AG04450 (cell line): Measurements from ENCODE around the gene SEC23B. TPM values are rescaled to one million over a fixed set of nuclear protein-coding genes. Genes with fewer than 3 reads are reported as not detected.
"Not testable (repeated sequence)": the region's sequence is repeated elsewhere in the genome, so short reads cannot be mapped to it uniquely, and the experiment has no call there.

Source experiments
- CTCF ChIA-PET: fragments of 300-600, 350-600 bp; formaldehyde crosslinking; extraction: SDS; loops from one replicate; lab custom pipeline; 2022; ENCODE audit warnings: antibody characterized with exemption, inconsistent platforms; lab: Charles Lee
- POLR2A ChIA-PET: fragments of 350-600 bp; formaldehyde crosslinking; extraction: SDS; loops from one replicate; lab custom pipeline; 2021; ENCODE audit warnings: antibody characterized with exemption, inconsistent platforms; lab: Yijun Ruan, JAX
- DNase-seq: peaks from one replicate; pipeline ENCODE4 v3.0.0-alpha.2; 2011; ENCODE audit warnings: low read depth, low spot score
- H3K27ac ChIP-seq: one replicate; pipeline ENCODE4 v1.5.1; 2012; ENCODE audit warnings: low read depth, low read length, control low read depth
- H3K27me3 ChIP-seq: one replicate; pipeline ENCODE4 v1.6.0; 2012; ENCODE audit warnings: low read length; ENCODE audit not compliant: control insufficient read depth, insufficient read depth
- H3K4me3 ChIP-seq: 2 replicates; pipeline ENCODE4 v1.5.1; 2011; ENCODE audit warnings: mild to moderate bottlenecking, low read depth, low read length, control low read depth
- H3K9me3 ChIP-seq: 2 replicates; pipeline ENCODE4 v1.5.1; 2012; ENCODE audit warnings: low read length; ENCODE audit not compliant: control insufficient read depth, insufficient read depth
- polyA plus RNA-seq: library from polyadenylated mRNA; depleted of rRNA; stranded (reverse); fragments of >200 nt; gene quantifications from 2 replicates; pipeline ENCODE4 v1.2.3, GENCODE V29; 2011
- TF ChIP-seq, protein P1 (sequence below): IDR thresholded peaks from 2 replicates; pipeline ENCODE4 v1.5.1; 2011; ENCODE audit warnings: low read depth, low read length, control low read depth, inconsistent platforms

SEC23B gene
- polyA plus RNA-seq, 1 experiment = 58.2 TPM

DNA sequence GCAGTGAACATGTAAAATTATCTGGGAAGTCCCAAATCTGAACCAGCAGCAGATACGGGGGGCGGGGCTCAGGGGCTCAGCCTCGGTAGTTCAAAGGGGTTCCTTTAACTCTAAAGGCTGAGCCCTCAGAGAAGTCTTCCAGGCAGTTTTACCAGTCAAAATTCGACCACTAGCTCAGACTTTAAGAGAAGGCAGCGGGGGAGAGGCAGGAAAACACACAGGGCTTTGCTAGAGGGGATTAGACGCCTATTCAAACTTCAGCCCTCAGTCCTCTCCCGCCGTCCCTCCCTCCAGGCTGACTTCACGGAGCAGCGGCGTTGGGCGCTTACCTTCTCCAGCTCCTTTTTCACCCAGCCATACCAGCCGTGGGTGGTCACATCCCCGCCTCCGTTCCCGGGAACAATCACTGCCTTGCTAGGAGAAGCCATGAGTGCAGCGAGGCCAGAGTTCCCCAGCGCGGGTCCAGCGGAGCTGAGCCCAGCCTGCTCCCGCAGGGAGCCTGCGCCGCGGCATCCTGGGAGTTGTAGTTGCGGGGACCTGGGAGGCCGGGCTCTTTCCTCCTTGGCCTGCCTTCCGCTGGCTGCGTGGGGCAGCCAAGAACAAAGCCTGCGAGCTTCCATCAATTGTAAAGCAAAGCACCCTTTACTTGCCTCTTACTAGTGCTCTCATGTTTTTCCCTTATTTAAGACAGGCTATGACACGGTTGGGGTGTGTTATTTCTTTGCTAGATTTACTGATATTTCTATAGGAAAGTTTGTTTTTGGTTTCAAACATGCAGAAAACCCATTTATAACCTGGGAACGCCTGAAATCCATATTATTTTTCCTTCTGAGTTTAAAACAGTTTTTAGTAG lies 10.8 kb upstream of the SEC23B start, which contains the start of gene RBBP9:
Gene RBBP9, minus strand, starts transcription at position 486 of the 853 bp plus-strand sequence. Its CDS starts 58 bp downstream, at position 428.
- no peaks in the 10 kb centered on the region for H3K9me3 ChIP-seq
- TF ChIP-seq, protein P1, sequence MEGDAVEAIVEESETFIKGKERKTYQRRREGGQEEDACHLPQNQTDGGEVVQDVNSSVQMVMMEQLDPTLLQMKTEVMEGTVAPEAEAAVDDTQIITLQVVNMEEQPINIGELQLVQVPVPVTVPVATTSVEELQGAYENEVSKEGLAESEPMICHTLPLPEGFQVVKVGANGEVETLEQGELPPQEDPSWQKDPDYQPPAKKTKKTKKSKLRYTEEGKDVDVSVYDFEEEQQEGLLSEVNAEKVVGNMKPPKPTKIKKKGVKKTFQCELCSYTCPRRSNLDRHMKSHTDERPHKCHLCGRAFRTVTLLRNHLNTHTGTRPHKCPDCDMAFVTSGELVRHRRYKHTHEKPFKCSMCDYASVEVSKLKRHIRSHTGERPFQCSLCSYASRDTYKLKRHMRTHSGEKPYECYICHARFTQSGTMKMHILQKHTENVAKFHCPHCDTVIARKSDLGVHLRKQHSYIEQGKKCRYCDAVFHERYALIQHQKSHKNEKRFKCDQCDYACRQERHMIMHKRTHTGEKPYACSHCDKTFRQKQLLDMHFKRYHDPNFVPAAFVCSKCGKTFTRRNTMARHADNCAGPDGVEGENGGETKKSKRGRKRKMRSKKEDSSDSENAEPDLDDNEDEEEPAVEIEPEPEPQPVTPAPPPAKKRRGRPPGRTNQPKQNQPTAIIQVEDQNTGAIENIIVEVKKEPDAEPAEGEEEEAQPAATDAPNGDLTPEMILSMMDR = no peak
- peak within 1 kb of the TSS; percentile 93 for H3K4me3 ChIP-seq
- peak; percentile 36 for DNase-seq
- H3K27me3 ChIP-seq = no peaks in the 10 kb centered on the region
- ChIA-PET CTCF (interaction anchor here (0.6 to 1.4 kb wide), 6 partner anchors 8 to 54 kb away, joined by 3 to 5 read pairs (median 4); partner anchors contain the start of genes DZANK1 and SEC23B), POLR2A (interaction anchor here (0.5 to 2.0 kb wide), 4 partner anchors 10 to 342 kb away, joined by 4 to 21 read pairs (median 8); partner anchors contain the start of genes DZANK1, POLR3F and SEC23B)
- H3K27ac ChIP-seq = peak within 1 kb of the TSS; percentile 24

DNA sequence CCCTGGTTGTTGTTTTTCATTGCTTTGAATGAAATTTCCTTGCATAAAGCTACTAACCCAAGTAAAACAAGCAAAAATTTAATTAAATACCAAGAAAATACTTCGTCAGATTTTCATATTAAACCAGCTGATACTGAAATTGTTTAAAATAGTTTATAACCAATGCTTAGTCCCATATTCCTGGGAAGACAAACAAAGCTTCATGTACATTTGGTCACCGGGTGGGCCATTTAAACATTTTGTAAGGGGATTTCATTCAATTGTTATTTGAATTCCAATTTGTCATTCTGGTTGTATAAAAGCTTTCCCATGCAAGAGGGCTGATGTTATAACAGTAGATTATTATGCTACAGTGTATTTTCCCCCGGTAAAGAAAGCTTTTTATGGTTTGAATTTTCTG lies 10.1 kb upstream of the SEC23B start:
- TF ChIP-seq, protein P1 = no peak
- no peaks in the 10 kb centered on the region for H3K27me3 ChIP-seq
- no peaks in the 10 kb centered on the region for H3K9me3 ChIP-seq
- H3K4me3 ChIP-seq = no peak overlapping the region
- no peak for DNase-seq
- CTCF ChIA-PET = interaction anchor here (0.6 to 1.8 kb wide), 3 partner anchors 10 to 55 kb away, joined by 3 to 8 read pairs (median 5); partner anchors contain the start of genes DZANK1 and SEC23B
- no peak overlapping the region for H3K27ac ChIP-seq
- POLR2A ChIA-PET = interaction anchor here (0.5 to 2.0 kb wide), 4 partner anchors 10 to 342 kb away, joined by 4 to 21 read pairs (median 8); partner anchors contain the start of genes DZANK1, POLR3F and SEC23B

DNA sequence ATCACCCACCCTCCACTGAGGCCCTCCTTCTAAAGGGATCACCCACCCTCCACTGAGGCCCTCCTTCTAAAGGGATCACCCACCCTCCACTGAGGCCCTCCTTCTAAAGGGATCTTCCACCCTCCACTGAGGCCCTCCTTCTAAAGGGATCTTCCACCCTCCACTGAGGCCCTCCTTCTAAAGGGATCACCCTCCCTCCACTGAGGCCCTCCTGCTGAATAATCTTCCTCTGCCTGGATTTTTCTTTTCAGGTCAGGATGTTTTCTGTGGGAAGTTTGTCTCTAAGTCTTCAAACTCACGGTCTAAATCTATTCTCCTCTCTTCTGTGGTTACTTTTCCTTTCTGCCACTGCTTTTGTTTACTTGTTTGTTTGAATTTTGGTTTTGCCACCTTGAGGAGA lies 6.1 kb upstream of the SEC23B start:
- H3K27ac ChIP-seq, CTCF ChIA-PET, DNase-seq, POLR2A ChIA-PET, H3K27me3 ChIP-seq, H3K9me3 ChIP-seq, H3K4me3 ChIP-seq: not testable (repeated sequence)

DNA sequence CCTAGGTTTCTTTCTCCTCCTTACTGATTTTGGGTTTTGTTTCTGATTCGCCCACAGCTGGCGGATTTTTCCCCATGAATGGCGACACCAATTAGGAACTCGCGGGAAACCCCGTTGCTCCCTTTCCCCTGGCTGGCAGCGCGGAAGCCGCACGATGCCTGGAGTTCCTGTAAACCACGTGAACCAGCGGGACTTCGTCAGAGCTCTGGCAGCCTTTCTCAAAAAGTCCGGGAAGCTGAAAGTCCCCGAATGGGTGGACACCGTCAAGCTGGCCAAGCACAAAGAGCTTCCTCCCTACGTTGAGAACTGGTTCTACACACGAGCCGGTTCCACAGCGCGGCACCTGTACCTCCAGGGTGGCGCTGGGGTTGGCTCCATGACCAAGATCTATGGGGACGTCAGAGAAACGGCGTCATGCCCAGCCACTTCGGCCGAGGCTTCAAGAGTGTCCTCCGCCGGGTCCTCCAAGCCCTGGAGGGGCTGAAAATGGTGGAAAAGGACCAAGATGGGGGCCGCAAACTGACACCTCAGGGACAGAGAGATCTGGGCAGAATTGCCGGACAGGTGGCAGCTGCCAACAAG lies 3.2 kb upstream of the SEC23B start:
- TF ChIP-seq, protein P1 = no peak
- ChIA-PET POLR2A (no interaction called here), CTCF (interaction anchor here (1.2 kb wide), 1 partner anchor 8 kb away, joined by 4 read pairs; the partner anchor contains the start of gene RBBP9)
- Histone ChIP-seq H3K27ac (no peak overlapping the region), H3K4me3 (no peak overlapping the region), H3K27me3 (no peaks in the 10 kb centered on the region), H3K9me3 (no peaks in the 10 kb centered on the region; the same call in 1 of the 2 replicates)
- DNase-seq = no peak

- Histone ChIP-seq H3K27ac (peak overlapping the region; percentile 98), H3K9me3 (no peaks in the 10 kb centered on the region; the same call in 1 of the 2 replicates), H3K27me3 (no peaks in the 10 kb centered on the region), H3K4me3 (peak overlapping the region; percentile 90)
- POLR2A ChIA-PET = interaction anchor here (0.6 to 2.4 kb wide), 7 partner anchors 7 to 1008 kb away, joined by 3 to 21 read pairs (median 4); partner anchors contain the start of genes DZANK1, MGME1, POLR3F and RBBP9
- CTCF ChIA-PET = interaction anchor here (0.5 to 1.8 kb wide), 7 partner anchors 8 to 1488 kb away, joined by 3 to 8 read pairs (median 3); partner anchors contain the start of gene RBBP9
- no peak for DNase-seq
- TF ChIP-seq, protein P1 = no peak
These were observed 996 bp upstream of the SEC23B start for GRCh38 chr20:18506744-18507143.
